SK-N-MC (cell line): ENCODE data around the gene CNTN2.

Experiments used
- EZH2 ChIP-seq: fragments of 200-600 bp; sonication (generic); IDR thresholded peaks from one replicate; pipeline ENCODE4 v1.6.1; 2017; ENCODE audit warnings: antibody characterized with exemption
- FOXP2 ChIP-seq: optimal IDR thresholded peaks from 2 replicates; pipeline ENCODE3; 2011; ENCODE audit warnings: mild to moderate bottlenecking, moderate library complexity; ENCODE audit not compliant: insufficient read depth; ENCODE audit errors: extremely low read length, control extremely low read depth
- POLR2AphosphoS5 ChIP-seq: IDR thresholded peaks from 2 replicates; pipeline ENCODE4 v1.6.1; 2012; ENCODE audit warnings: mild to moderate bottlenecking, low read depth, low read length, borderline replicate concordance

GRCh38 chr1:205122489-205122882 lies 79.5 kb downstream of the CNTN2 start:
- TF ChIP-seq POLR2AphosphoS5 (no peak), EZH2 (no peak), FOXP2 (no peak)
